ENCODE measurements around the gene OXA1L.
"Not testable (repeated sequence)": the region's sequence is repeated elsewhere in the genome, so short reads cannot be mapped to it uniquely, and the experiment has no call there.

OXA1L gene

DNA sequence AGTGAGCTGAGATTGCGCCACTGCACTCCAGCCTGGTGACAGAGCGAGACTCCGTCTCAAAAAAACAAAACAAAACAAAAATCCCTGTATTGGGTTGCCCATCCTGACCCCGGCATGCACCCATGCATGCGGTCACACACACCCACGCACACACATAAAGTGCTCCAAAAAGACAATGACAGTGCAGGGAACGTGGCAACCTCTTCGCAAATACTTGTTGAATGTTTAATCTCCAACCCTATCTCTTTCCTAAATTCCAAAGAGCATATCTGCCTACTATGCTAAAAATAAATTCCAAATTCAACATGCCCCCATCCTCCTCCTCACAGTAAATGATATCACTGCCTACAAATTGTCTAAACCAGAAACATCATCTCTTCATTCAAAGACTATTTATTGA is 35.2 kb downstream of the OXA1L start:
- Histone ChIP-seq H3K9me3 (ENCODE audit: low read length) (no peaks in the 10 kb centered on the region), H3K9ac (ENCODE audit: low read length) (no peak overlapping the region), H3K27ac (ENCODE audit: low read depth, low read length, poor library complexity, severe bottlenecking) (no peak overlapping the region), H3K4me1 (ENCODE audit: insufficient read depth, low read length, severe bottlenecking) (peaks cover 22% of the 10 kb centered on the region), H3F3A (ENCODE audit: insufficient read depth, low read length) (no peaks in the 10 kb centered on the region), H3K4me2 (ENCODE audit: low read length) (no peak overlapping the region), H3K9me2 (ENCODE audit: low read depth, low read length) (no peaks in the 10 kb centered on the region), H2AFZ (ENCODE audit: low read length) (no peak overlapping the region), H3K4me3 (ENCODE audit: low read depth, low read length, poor library complexity, severe bottlenecking) (no peak overlapping the region), H3K79me2 (ENCODE audit: insufficient read depth, low read length) (no peaks in the 10 kb centered on the region), H3K36me3 (ENCODE audit: insufficient read depth, low read length) (no peaks in the 10 kb centered on the region), H3K27me3 (ENCODE audit: insufficient read depth, low read length) (no peaks in the 10 kb centered on the region), H4K20me1 (ENCODE audit: insufficient read depth, low read length) (no peaks in the 10 kb centered on the region)
- TF ChIP-seq, protein P1, sequence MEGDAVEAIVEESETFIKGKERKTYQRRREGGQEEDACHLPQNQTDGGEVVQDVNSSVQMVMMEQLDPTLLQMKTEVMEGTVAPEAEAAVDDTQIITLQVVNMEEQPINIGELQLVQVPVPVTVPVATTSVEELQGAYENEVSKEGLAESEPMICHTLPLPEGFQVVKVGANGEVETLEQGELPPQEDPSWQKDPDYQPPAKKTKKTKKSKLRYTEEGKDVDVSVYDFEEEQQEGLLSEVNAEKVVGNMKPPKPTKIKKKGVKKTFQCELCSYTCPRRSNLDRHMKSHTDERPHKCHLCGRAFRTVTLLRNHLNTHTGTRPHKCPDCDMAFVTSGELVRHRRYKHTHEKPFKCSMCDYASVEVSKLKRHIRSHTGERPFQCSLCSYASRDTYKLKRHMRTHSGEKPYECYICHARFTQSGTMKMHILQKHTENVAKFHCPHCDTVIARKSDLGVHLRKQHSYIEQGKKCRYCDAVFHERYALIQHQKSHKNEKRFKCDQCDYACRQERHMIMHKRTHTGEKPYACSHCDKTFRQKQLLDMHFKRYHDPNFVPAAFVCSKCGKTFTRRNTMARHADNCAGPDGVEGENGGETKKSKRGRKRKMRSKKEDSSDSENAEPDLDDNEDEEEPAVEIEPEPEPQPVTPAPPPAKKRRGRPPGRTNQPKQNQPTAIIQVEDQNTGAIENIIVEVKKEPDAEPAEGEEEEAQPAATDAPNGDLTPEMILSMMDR (IDR thresholded peaks at IDR 0.05; ENCODE audit: low read length): no peak
- TF ChIP-seq EZH2 (IDR thresholded peaks at IDR 0.05; ENCODE audit: borderline replicate concordance, low read length): no peak

DNA sequence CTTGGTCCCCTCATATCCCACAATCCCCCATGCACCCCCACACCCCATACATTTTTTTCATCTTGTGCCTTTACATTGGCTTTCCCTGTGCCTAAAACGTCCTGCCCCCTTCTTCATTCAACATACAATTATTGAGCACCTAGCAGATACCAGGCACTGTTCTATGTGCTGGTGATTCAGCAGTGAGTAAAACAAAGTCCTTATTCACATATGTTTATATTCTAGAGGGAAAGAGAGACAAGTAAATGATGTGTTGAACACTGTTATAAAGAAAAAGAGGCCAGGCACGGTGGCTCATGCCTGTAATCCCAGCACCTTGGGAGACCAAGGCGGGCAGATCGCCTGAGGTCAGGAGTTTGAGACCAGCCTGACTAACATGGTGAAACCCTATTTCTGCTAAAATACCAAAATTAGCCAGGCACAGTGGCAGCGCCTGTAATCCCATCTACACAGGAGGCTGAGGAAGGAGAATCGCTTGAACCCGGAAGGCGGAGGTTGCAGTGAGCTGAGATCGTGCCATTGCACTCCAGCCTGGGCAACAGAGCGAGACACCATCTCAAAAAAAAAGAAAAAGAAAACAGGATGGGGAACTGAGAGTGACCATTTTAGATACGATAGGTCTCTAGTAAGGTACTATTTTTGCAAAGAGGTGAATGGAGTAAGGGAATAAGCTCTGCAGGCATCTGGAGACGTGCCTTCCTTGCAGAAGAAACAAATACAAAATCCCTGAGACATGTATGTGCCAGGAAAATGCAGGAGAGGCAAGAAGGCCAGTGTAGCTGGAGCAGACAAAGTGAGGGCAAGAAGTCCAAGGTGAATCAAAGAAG is 36.6 kb downstream of the OXA1L start:
- Histone ChIP-seq H3K4me1 (ENCODE audit: insufficient read depth, low read length, severe bottlenecking) (peaks cover 24% of the 10 kb centered on the region), H2AFZ (ENCODE audit: low read length) (no peak overlapping the region), H3K9ac (ENCODE audit: low read length) (no peak overlapping the region), H3K9me2 (ENCODE audit: low read depth, low read length) (no peaks in the 10 kb centered on the region), H3K27me3 (ENCODE audit: insufficient read depth, low read length) (no peaks in the 10 kb centered on the region), H3K36me3 (ENCODE audit: insufficient read depth, low read length) (no peaks in the 10 kb centered on the region), H4K20me1 (ENCODE audit: insufficient read depth, low read length) (no peaks in the 10 kb centered on the region), H3K4me2 (ENCODE audit: low read length) (peak overlapping the region; percentile 13; the same call in 1 of the 2 replicates), H3K9me3 (ENCODE audit: low read length) (no peaks in the 10 kb centered on the region), H3K4me3 (ENCODE audit: low read depth, low read length, poor library complexity, severe bottlenecking) (no peak overlapping the region), H3F3A (ENCODE audit: insufficient read depth, low read length) (no peaks in the 10 kb centered on the region), H3K27ac (ENCODE audit: low read depth, low read length, poor library complexity, severe bottlenecking) (peak overlapping the region; percentile 30), H3K79me2 (ENCODE audit: insufficient read depth, low read length) (no peaks in the 10 kb centered on the region)
- TF ChIP-seq EZH2 (IDR thresholded peaks at IDR 0.05; ENCODE audit: borderline replicate concordance, low read length): no peak
- TF ChIP-seq, protein P1 (IDR thresholded peaks at IDR 0.05; ENCODE audit: low read length): no peak

DNA sequence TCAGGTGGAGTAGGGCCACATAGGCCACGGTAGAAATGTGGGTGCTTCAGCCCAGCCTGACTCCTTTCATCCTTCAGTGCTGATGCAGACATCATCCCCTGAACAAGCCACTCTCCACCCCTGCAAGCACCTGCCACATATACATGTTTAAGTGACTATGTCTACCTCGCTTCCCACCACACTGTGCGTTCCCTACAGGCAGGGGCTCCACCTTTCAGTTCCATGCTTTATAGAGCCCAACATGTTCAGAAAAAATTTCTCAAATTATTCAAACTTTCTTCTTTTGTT is 37.1 kb downstream of the OXA1L start:
- Histone ChIP-seq H3K4me3 (ENCODE audit: low read depth, low read length, poor library complexity, severe bottlenecking) (no peak overlapping the region), H4K20me1 (ENCODE audit: insufficient read depth, low read length) (no peaks in the 10 kb centered on the region), H3K9ac (ENCODE audit: low read length) (no peak overlapping the region), H3F3A (ENCODE audit: insufficient read depth, low read length) (no peaks in the 10 kb centered on the region), H3K27ac (ENCODE audit: low read depth, low read length, poor library complexity, severe bottlenecking) (peak overlapping the region; percentile 30), H3K4me1 (ENCODE audit: insufficient read depth, low read length, severe bottlenecking) (peaks cover 24% of the 10 kb centered on the region), H2AFZ (ENCODE audit: low read length) (no peak overlapping the region), H3K9me2 (ENCODE audit: low read depth, low read length) (no peaks in the 10 kb centered on the region), H3K27me3 (ENCODE audit: insufficient read depth, low read length) (no peaks in the 10 kb centered on the region), H3K79me2 (ENCODE audit: insufficient read depth, low read length) (no peaks in the 10 kb centered on the region), H3K4me2 (ENCODE audit: low read length) (peak overlapping the region; percentile 13; the same call in 1 of the 2 replicates), H3K36me3 (ENCODE audit: insufficient read depth, low read length) (no peaks in the 10 kb centered on the region), H3K9me3 (ENCODE audit: low read length) (no peaks in the 10 kb centered on the region)
- TF ChIP-seq EZH2 (IDR thresholded peaks at IDR 0.05; ENCODE audit: borderline replicate concordance, low read length): no peak
- TF ChIP-seq, protein P1 (IDR thresholded peaks at IDR 0.05; ENCODE audit: low read length): no peak

DNA sequence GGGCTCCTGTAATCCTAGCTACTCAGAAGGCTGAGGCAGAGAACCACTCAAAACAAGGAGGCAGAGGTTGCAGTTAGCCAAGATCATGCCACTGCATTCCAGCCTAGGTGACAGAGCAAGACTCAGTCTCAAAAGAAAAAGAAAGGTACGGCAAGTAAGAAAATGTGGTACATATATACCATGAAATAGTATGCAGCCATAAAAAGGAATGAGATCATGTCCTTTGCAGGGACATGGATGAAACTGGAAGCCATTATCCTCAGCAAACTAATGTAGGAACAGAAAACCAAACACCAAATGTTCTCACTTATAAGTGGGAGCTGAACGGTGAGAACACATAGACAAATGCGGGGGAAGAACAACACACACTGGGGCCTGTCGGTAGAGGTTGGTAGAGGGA is 38.7 kb downstream of the OXA1L start:
- H2AFZ ChIP-seq (ENCODE audit: low read length); H3K27ac ChIP-seq (ENCODE audit: low read depth, low read length, poor library complexity, severe bottlenecking); H3K4me2 ChIP-seq (ENCODE audit: low read length); H3K4me3 ChIP-seq (ENCODE audit: low read depth, low read length, poor library complexity, severe bottlenecking); H3K9me3 ChIP-seq (ENCODE audit: low read length); H3K27me3 ChIP-seq (ENCODE audit: insufficient read depth, low read length); H3K36me3 ChIP-seq (ENCODE audit: insufficient read depth, low read length); H3K9ac ChIP-seq (ENCODE audit: low read length); H4K20me1 ChIP-seq (ENCODE audit: insufficient read depth, low read length); H3K79me2 ChIP-seq (ENCODE audit: insufficient read depth, low read length); H3K9me2 ChIP-seq (ENCODE audit: low read depth, low read length); H3F3A ChIP-seq (ENCODE audit: insufficient read depth, low read length): not testable (repeated sequence)
- H3K4me1 ChIP-seq (ENCODE audit: insufficient read depth, low read length, severe bottlenecking): peaks cover 24% of the 10 kb centered on the region

All from OCI-LY1 (cell line).